HL-60/S4 (cell line): ENCODE measurements around the gene ZNF292.
"Not testable (repeated sequence)": the region's sequence is repeated elsewhere in the genome, so short reads cannot be mapped to it uniquely, and the experiment has no call there.

Source experiments
- in situ Hi-C: fragments of 300-500 bp; cut with MboI; formaldehyde crosslinking; loops from 2 replicates; pipeline ENCODE4 v1.14.3; 2022; ENCODE audit warnings: low sequenced_read_pairs

The ZNF292 gene

DNA sequence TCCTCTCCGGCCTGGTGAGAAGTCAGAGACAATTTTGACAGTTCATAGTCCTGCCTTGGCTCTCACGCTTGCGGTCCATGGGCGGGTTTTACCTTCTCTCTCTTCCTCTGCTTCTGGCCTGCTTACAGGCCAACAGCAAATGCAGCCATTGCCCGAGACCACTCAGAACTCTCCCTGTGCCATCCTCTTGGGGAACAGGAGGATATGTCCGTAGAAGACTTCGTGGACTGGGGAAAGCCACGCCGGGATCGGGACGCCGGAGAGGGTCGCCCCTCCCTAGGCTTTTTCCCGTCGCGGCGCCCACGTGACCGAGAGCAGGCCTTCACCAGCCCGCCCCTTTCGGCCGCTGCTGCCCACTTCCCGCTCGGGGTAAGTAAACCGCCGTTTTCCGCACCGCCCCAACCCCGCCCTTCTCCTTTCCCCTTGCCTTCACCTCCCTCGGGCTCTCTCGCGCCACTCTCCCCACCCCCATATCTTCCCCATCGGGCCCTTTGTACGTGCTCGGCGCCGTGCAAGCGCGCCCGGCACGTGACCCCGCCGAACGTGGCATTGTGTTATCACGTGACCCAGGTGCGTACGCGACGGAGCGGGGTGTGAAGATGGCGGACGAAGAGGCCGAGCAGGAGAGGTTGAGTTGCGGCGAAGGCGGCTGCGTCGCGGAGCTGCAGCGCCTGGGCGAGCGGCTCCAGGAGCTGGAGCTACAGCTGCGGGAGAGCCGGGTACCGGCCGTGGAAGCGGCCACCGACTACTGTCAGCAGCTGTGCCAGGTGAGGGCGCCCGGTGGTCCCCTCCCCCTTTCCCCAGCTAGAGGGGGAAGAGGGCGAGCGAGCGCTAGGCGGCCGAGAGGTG, at the start of gene ZNF292:
ZNF292 (plus strand) TSS at position 573 of the 849 bp plus-strand sequence; CDS start at position 600, 27 bp downstream.
- in situ Hi-C loops: no loop called here

DNA sequence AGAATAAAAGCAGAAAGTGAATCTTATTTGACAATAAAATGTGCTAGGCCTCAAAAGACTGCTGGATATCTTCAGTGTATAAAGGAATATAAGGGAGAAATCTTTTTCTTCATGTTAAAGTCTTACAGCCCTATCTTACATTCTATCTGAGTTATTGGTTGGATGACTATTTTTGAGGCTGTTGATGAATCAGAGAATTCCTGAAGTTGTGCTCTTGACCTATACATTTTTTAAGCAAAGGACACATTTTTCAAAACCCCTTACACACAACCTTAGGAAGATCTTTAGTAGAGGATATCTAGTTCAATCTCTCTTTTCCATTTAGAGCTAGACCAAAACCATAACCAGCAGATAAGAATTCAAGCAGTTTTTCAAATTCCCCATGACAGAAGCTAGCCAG, 49.5 kb upstream of the ZNF292 start:
- in situ Hi-C loops: no loop called here

DNA sequence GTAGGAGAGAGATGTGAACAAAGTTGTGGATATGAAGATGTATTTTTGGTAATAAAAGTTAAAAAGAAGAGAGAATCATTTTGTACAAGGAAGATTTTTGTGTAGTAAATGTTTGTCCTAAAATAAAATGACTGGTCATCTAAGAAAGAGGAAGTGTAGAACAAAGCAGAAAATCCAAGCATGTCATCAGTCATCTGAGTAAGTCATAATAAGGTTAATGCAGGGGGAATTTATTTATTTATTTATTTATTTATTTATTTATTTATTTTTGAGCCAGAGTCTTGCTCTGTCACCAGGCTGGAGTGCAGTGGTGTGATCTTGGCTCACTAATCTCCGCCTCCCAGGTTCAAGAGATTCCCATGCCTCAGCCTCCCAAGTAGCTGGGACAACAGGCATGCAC, 44.7 kb upstream of the ZNF292 start:
- in situ Hi-C loops: no loop called here

DNA sequence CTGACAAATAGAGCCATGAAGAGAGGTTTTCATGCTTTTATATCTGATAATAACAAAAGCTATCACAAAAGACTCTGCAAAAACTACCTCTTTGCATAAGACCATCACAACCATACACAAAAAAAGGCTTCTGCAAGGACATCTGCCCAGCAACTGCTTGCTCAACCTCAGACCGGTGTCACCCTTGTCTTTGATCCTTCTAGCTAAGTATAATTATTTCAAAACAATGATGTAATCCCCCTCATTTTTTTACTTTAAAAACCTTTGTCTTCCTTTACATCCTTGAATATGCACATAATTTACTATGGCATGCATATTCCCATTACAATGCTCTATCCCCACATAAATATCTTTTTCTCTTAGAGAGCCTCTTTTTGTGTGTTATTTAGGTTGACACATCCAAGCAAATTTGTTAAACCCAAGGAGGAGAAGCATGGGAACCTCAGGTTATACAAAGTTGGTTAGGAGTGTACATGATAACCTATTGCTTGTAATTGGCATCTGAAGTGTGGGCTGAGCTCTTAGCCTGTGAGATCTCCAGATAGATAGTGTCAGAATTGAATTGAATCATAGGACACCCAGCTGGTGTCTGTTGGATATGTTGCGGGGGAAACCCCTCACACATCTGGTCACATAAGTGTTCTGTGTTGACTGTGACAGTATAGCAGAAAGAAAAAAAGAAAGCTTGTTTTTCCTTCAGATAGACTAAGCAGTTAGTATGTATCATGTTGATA, 39.8 kb upstream of the ZNF292 start:
- in situ Hi-C loops: no loop called here

- in situ Hi-C loops: no loop called here
Observed at GRCh38 chr6:87116922-87117321, 38.4 kb upstream of the ZNF292 start.

DNA sequence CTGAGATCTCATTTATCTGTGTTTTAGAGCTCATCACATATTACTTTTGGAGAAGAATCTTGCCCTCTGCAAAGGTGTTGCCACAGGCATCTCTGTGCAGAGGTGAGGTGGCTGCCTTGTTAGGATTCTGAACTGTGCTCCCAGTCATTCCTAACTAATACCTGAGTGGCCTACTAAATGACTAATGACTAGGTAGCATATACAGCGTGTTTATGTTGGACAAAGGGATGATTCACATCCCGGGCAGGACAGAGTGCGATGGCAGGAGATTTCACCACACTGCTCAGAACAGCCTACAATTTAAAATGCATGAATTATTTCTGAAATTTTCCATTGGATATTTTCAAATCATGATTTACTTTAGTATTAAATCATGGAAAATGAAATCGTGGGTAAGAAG, 37.3 kb upstream of the ZNF292 start:
- in situ Hi-C loops: no loop called here

DNA sequence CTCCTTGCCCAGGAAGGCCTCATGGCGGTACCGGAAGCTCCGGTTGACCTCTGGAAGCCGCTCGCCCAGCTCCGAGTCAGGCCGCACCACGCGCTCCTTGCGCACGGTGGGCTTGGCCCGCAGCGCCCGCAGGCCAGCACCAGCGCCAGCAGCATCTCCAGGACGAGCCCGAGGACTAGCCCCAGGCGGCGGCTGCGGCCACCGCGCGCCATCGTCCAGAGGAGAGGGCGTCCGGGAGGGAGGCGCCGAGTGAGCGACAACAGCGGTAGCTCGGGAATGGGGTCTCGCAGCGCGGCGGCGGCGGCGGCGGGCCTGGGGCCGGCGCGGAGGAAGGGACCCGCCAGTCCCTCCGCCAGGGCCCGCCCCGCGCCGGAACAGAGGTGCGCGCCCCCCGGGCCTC, 32.9 kb upstream of the ZNF292 start:
- in situ Hi-C loops: no loop called here

GRCh38 chr6:87124074-87124473, 31.3 kb upstream of the ZNF292 start:
- in situ Hi-C loops: no loop called here

DNA sequence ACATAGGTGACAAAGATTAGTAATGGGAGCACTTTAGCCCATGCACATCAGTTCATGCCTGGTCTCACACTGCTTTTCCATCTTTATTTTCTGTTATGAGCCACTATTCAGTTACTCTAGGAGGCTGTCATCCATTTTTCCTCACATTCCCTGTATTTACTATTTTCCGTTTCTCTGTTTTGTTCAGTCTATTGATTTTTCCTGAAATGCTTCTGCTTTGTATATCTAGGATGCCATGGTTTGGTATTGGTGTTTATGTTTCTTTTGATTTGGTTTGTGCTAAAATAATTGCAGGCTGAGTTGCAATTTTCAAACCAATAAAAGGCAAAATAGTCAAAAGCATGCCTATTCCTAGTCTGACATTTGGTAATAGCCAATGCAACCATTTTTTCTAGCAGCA, 28.9 kb upstream of the ZNF292 start:
- in situ Hi-C loops: no loop called here

DNA sequence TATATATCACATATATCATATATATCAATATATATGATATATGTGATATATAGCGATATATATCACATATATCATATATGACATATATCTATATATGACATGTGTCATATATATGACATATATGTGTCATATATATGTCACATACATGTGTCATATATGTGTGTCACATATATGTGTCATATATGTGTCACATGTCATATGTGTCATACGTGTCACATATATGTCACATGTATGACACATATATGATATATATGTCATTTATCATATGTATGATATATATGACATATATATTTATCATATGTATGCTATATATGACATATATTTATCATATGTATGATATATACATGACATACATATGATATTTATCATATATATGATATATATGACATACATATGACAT, 27.6 kb upstream of the ZNF292 start:
- in situ Hi-C loops: no loop called here

- in situ Hi-C loops: no loop called here
Observed at GRCh38 chr6:87136963-87137362, 18.4 kb upstream of the ZNF292 start.

DNA sequence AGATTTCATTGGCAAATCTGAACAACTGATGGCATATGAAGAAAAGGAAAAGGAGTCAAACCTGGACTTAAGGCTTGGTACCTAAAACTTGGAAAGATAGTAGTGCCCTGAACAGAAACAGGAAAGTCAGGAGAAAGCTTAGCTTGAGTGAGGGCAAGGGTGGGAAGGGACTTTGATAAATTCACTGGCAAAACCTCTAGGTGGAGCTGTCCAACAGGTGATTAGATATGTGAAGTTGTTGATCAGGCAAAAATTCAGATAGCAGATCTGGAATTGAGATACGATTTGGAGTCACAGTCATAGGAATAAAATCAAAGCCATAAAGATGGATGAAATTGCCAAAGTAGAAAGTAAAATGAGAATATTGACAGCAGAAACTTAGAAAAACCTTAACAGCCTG, 16.1 kb upstream of the ZNF292 start:
- in situ Hi-C loops: no loop called here

DNA sequence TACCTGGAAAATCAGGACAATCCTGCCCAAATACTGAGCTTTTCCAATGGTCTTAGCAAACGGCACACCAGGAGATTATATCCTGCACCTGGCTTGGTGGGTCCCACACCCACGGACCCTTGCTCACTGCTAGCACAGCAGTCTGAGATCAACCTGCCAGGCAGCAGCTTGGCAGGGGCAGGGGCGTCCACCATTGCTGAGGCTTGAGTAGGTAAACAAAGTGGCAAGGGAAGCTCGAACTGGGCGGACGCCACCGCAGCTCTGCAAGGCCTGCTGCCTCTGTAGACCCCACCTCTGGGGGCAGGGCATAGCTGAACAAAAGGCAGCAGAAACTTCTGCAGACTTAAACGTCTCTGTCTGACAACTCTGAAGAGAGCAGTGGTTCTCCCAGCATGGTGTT, 15.4 kb upstream of the ZNF292 start:
- in situ Hi-C loops: not testable (repeated sequence)

DNA sequence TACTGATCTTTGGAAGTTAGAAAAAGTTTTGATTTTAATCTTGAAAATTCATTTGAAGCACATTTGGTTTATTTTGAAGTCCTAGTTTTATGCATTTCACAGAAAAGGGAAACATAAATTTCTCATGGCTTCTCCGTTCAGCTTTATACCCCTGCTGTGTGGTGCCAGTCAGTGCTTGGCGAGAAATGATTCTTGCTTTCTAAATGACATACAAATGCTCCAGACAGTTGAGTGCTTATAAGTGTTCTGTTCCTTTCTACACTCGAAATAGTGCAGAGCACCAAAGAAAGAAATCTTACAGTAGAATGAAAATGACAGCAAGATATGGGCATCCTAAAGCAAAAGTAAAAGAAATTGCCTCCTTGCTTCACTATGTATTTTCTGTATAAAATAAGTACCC, 9.0 kb upstream of the ZNF292 start:
- in situ Hi-C loops: no loop called here

GRCh38 chr6:87150406-87150805, 5.0 kb upstream of the ZNF292 start:
- in situ Hi-C loops: no loop called here

DNA sequence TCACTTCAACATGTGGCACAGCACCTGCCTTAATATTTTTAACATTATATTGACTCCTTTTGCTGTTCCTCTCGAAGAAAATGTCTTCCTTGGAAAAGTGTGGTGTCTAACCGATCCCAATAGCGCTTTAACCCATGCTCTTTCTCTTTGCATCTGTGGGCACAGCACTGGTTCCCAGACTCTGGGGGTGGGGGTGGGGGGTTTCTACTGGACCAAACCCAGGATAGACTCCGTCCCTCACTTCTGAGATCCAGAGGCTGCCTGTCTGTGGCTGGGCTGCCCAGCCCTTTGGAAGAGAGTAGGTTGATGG, 3.9 kb upstream of the ZNF292 start:
- in situ Hi-C loops: no loop called here

GRCh38 chr6:87151781-87152525, 3.4 kb upstream of the ZNF292 start:
- in situ Hi-C loops: no loop called here

GRCh38 chr6:87152526-87152955, 2.8 kb upstream of the ZNF292 start:
- in situ Hi-C loops: no loop called here

GRCh38 chr6:87154641-87154992, 748 bp upstream of the ZNF292 start:
- in situ Hi-C loops: no loop called here

DNA sequence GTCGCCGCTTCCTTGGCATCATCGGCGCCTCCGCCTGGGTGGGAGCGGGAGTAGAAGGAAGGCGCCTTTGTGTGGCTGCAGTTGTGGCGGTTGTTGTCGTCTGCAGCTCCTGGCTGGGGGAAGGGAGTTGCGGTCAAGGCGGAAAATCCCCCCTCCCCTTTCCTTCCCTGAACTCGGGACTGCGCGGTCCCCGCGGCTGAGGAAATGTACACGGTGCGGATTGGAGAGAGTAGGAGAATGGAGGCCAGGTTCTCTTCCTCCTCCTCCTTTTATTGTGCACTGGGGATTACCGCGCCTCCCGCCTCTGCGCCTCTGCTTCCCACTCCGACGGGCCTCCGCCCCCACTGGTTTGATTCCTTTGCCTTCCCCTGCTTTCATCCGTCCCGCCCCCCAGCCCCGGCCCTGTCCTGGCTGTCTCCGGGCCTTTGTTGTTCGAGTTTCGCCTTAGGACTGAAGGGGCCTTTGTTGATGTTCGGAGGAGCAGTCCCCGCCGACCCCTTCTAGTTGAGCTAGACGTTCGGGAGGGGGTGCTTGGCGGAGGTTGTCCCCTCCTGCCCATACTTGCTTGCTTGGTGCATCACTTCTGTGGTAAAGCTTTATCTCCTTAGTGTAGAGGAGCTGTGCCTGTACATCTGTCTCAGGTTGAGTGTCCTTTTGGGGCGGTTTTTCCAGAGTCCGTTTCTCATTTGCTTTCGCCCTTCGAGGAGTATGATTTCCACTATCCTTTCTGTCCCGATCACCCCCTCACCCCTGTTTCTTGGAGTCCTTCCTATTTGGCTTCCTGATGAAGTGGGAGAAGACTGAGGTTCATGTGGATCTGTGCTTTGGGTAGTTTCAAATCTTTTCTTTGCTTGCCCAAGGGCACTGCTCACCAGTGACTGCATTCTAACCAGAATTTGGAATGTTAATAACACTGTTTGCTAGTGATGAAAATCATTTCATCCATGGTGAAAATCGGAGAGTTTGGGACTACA, 764 bp downstream of the ZNF292 start:
- in situ Hi-C loops: no loop called here

DNA sequence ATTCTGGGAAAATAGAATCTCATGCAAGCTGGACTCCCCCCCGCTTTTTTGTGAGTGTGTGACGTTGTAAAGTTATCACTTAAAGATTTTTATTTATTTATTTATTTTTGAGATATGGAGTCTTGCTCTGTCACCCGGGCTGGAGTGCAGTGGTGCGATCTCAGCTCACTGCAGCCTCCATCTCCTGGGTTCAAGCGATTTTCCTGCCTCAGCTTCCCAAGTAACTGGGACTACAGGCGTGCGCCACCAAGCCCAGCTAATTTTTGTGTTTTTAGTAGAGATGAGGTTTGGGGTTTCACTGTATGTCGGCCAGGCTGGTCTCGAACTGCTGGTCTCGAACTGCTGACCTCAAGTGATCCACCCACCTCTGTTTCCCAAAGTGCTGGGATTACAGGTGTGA, 2.2 kb downstream of the ZNF292 start:
- in situ Hi-C loops: not testable (repeated sequence)
